Dedifferentiated amniotic fluid mesenchymal stem cell (primary cell): ENCODE data around the gene ZBTB7B.

Experiments used
- DNase-seq: peaks from one replicate; pipeline ENCODE4 v3.0.0-alpha.2; 2016; ENCODE audit errors: extremely low spot score

Gene ZBTB7B

DNA sequence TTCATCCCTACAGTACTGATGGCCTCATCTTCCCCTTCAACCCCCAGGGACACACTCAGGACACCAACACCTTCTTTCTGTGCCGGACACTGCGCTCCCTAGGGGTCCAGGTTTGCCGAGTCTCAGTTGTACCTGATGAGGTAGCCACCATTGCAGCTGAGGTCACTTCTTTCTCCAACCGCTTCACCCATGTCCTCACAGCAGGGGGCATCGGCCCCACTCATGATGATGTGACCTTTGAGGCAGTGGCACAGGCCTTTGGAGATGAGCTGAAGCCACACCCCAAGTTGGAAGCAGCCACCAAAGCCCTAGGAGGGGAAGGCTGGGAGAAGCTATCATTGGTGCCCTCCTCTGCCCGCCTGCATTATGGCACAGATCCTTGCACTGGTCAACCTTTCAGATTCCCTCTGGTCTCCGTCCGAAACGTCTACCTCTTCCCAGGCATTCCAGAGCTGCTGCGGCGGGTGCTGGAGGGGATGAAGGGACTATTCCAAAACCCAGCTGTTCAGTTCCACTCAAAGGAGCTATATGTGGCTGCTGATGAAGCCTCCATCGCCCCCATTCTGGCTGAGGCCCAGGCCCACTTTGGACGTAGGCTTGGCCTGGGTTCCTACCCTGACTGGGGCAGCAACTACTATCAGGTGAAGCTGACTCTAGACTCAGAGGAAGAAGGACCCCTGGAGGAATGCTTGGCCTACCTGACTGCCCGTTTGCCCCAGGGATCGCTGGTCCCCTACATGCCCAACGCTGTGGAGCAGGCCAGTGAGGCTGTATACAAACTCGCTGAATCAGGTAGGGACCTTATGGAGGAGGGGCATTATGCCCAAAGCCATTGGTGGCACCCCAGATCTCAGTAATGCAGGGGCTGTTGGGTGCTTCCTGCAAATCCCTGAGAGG is 14.3 kb upstream of the ZBTB7B start:
- DNase-seq = no peak

DNA sequence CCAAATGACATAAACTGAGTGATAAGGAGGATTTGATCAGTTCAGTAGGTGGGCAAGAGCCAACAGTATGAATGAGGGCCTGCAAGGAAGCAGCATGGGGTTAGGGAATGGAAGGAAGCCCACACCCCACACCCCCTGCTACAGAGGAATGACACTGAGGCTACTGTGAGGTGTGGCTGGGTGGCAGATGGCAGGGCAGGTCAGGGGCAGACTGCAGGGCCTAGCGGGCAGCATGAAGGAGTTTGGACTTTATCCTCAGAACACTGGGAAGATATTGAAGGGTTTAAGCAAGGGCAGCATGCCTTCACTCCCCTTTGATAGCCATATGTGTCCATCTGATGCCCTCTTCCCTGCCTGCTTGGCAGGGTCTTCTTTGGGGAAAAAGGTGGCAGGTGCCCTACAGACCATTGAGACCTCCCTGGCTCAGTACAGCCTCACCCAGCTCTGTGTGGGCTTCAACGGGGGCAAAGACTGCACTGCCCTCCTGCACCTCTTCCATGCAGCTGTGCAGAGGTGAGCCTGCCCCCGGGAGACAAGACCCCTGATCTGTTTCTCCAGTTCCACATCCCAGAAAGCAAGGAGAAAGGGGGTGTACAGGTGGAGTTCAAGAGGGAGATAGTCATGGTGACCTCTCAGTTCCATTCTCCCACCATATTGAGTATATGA is 13.3 kb upstream of the ZBTB7B start:
- DNase-seq = no peak

DNA sequence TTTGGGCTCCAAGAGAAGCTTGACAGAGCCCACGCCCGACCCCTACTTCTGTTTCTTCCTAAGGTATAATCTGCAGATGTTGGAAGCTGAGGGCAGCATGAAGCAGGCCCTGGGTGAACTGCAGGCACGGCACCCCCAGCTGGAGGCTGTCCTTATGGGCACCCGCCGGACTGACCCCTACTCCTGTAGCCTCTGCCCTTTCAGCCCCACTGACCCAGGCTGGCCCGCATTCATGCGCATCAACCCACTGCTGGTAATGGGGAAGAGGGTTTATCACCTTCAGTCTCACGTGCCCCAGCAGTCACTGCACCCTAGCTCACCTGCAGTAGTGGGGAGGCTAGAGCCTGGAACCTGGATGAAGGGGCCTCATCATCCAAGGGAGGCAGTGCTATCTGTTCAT is 12.3 kb upstream of the ZBTB7B start:
- DNase-seq = no peak

DNA sequence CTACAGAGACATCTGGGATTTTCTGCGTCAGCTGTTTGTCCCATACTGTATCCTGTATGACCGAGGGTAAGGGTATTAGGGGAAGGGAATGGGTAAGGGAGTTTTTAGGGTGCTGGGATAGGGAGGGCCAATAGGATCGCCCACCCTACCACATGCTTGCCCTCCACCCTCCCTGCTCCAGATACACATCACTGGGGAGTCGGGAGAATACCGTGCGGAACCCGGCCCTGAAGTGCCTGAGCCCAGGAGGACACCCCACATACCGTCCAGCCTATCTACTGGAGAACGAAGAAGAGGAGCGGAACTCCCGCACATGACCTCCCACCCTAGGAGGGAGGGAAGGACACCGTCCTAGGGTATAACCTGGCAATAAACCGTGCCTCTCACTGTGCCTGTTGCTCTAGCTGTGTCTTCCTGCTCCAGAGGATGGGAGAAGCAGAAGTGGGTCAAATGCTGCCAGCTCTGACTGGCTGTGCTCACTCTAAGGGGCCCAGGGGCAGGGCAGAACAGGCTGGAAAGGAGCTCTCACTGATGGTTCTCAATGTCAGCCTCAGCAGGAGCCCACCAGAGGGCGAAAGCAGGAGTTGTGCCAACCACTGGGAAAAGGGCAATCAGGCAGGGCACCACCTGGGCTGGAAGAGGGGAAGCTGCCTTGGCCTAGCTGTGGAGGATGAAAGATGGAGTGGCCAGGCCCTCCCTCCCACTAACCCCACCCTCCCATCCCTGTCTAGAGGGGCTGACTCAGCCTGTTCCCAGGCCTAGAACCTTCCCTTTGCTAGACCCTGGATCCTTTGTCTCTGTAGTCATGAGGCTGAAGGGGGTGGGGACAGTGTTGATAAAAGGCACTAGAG is 9.7 kb upstream of the ZBTB7B start:
- no peak for DNase-seq

DNA sequence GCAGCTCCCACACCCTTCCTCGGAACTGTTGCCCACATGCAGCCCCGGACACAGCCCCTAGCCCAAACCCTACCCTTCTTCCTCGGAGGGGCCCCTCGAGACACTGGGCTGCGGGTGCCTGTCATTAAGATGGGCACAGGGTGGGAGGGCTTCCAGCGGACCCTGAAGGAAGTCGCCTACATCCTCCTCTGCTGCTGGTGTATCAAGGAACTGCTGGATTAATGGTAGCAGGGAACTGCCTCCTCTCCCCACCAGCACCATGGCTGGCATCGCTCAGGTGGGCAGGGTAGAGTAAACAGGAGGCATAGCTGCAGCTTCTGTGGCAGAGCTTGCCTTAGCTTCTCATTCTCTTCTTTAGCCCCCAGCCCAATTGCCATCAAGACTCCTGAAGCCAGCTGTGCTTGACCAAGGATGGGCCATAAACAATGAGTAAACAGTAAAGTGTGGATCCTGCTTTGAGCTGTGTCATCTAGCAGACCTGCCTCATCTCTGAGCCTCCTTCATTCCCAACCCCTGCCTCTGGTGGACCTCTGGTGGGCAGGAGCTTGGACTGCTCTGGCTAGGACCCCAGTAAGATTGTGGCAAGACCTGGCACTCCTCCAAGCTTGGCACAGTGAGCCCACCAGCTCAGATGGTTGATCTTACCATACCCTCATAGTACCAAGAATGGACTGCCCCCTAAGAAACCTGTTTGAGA is 8.9 kb upstream of the ZBTB7B start, which contains the start of gene LENEP:
TSS of gene LENEP (plus strand) at position 15 of the 697 bp plus-strand sequence. CDS start at position 37, 22 bp downstream.
- no peak for DNase-seq

DNA sequence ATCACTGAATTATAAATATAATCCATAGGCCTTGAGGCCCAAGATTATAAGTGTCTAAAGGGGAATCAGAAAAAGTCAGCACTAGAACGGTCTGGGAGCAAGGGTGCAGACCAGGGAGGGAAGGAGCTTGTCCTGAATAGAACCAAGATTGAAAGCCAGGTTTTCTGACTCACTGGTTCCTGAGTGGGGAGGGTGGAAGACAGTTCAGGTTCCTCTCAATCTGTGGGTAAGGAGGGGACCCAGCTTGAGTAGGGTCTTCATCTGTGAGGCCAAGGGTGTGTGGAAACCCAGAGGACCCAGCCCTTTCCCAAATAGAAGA is 8.4 kb upstream of the ZBTB7B start:
- no peak for DNase-seq

DNA sequence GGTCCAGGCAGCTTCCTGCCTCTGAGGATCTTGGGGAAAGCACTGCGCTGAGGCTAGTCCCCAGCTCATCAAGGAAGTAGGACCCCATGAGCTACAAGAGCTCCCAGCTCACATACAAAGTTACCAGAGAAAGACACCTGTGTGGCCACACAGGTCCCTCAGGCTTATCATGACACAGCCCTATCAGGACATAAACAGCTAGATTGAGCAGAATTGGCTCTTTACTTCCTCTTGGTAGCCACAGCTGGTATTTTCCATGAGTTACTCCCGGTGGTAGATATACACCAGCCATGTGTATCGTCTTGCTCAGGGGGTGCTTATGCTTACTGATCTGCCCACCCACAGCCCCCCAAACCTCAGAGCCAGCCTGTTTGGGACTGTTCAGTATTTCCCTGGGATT is 8.0 kb upstream of the ZBTB7B start:
- DNase-seq = no peak

DNA sequence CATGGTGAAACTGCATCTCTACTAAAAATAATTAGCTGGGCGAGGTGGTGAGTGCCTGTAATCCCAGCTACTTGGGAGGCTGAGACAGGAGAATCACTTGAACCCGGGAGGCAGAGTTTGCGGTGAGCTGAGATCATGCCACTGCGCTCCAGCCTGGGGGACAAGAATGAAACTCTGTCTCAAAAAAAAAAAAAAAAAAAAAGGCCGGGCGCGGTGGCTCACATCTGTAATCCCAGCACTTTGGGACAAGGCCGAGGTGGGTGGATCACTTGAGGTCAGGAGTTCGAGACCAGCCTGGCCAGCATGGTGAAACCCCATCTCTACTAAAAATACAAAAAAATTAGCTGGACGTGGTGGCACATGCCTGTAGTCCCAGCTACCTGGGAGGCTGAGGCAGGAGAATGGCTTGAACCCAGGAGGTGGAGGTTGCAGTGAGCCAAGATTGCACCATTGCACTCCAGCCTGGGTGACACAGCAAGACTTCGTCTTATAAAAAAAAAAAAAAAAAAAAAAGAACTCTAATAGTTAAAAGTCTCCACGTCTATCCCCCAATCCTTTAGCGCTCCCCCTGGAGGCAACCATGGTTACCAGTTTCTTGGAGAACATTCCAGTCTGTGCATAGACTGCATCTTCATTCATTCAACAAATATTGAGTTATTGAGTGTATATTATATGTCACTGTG is 7.2 kb upstream of the ZBTB7B start:
- peak; percentile 74 for DNase-seq

DNA sequence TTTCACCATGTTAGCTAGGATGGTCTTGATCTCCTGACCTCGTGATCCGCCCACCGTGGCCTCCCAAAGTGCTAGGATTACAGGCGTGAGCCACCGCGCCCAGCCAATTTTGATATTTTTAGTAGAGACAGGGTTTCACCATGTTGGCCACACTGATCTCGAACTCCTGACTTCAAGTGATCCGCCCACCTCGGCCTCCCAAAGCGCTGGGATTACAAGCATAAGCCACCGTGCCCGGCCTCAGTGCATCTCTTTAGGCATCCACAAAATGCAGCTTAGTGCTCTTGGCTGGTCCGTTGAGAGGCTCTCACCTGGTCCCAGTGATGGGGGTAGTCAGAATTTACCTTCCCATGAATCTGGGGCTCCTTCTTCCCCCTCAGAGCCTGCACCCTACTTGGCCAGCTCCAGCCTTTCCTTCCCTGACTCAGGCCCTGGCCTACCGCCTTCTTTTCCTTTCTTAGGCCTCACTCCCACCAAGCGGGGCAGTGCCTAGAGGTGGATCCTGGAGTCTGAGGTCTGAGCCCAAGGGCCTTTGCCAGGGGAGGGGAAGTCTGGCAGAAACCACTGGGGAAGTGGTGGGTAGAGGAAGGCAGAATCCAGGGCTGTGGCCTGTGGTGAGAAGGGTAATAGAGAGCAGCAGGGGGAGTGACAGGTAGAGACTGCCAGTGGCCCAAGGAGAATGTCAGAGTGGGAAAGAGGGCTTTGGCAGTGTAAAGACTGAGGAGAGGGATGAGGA is 5.5 kb upstream of the ZBTB7B start:
- no peak for DNase-seq

DNA sequence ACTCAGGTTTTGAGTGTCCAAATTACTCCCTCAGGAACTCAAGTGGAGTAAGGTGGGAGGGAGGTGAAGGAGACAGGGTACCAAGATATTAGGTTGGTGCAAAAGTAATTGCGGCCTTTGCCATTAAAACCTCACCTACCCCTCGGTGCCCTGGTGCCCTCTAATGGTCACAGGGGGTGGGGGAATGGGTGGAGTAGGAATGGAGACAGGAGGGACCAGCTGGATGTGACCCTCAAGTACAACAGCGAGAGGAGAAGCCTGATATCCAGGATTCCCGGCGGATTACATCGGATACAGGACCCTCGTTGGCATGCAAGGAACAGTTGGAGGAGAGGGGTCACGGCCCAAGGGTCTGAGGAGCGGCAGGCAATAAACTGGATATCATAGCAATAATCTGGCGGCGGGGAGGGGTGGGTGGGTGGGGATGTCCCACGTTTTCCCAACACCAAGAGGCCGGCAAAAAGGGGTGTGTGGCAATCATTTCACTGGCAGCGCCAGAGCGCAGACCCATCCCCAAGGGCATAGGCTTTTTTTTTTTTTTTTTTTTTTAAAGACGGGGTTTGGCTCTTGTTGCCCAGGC is 4.3 kb upstream of the ZBTB7B start:
- DNase-seq = no peak

DNA sequence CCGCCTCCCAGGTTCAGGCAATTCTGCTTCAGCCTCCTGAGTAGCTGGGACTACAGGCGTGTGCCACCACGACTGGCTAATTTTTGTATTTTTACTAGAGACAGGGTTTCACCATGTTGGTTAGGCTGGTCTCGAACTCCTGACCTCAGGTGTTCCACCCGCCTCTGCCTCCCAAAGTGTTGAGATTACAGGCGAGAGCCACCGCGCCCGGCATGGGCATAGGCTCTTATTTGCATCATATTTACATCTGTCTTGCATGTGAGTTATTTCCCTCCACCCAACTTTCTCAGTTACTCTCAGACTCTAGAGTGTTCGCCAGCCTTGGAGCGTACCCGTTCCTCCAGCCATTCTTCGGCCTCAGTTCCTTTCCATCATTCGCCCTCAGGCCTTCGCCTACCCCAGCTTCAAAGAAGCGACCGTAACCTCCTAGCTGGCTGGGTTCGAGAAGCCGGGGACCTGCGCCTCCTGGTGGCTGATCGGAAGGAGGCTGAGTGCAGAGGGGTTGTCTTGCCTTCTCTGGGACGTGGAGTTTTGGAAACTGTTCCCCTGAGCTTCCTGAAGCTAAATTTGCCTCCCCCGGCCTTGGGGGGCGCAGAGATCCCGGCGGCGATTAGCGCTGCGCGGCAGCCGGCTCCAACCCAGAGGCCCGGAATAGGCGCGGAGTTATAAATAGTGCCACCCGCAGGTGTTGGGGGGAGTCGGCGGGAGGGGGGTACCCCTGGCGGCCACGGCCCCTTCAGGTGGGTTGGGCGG is 3.6 kb upstream of the ZBTB7B start:
- peak; percentile 54 for DNase-seq

DNA sequence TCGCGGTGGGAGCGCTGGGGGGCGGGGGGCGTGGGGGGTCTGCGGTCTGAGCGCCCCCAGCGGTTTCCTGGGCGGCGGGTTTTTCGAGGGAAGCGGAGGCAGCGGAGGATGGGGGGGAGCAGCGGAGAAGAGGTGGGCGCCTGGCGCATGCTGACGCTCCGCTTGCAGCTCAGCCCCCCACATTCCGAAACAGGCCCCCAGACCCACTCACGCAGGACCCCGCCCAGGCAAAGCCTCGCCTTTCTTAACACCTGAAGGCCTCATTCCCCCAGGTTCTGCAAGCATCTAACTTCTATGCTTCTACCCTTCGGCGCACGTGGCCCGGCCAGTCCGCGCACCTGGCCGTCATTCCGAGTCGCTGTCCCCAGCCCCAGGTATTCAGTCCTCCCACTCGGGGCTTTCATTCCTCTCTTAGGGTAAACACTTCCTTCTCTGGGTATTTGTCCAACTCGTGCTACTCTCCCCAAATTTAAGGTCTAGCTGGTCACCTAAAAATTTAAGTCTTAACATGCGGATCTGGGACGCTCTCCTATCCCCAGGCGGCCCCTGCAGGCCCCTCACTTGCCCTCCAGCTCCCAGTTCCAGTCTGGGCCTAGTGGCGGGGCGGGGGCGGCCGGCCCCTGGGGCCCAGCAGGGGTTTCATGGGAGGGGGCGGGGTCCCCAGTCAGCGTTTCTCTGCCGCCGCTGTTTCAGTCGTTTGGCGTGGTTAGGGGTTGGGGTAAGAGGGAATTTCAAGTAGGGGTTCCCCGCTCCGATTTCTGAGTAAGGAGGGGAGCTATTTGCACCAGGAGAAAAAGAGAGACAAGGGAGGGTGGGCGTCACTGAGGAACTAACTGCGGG is 2.8 kb upstream of the ZBTB7B start:
- DNase-seq = no peak

DNA sequence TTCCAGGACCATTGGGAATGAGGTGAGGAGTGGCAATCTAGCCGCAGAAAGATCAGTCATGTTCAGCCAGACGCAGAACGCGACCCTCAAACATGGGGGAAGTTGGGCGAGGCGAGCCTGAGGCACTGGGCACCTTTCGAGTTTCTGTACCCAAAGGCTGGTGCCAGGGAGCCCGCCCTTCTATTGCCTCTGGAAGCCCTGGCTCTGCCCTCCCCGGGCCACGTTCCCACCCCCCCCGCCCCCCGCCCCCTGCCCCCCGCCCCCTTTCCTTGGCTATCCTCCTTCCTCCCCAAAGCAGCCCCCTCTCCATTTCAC is 2.2 kb upstream of the ZBTB7B start:
- no peak for DNase-seq

DNA sequence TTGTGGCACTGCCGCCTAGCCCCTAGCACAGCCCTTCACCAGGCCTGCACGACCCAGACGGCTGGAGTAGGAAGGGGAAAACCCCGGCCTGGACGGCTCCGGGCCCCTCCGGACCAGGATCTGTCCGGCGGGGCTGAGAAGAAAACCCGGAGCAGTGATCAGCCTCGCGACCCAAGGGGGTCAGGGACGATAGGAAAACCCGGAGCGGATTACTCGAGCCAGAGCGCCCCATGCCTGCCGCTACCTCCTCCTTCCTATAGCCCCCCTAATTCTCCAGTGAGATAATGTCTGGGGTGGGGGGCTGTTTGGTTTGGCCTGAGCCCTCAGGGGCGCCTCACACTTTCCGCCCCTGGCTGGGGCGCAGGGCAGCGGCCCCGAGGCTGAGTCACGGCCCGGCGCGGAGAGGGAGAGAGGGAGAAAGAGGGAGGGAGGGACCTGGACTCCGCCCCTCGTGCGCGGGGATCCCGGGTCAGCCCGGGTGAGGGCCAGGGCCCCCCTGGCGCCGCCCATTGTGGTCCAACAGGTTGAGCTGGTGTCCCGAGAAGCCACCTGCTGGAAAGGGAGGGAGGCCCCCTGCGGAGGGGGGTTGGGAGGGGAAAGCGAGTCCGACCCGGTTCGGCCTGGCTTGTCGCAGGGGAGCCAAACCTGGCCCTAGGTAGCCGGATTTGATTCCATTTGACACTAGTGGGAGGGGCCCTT is 1.7 kb upstream of the ZBTB7B start:
- peak; percentile 70 for DNase-seq

DNA sequence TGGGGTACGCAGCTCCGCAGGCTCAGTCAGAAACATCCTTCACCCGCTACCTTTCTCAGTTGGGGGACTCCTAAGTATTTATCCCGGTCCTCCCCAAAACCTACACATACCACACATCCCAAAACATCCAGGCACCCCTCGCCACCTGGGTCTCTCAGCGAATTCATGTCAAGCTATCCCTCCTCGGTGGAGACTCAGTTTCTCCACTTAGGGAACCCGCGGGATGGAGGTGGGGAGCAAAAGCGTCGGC is 1.3 kb upstream of the ZBTB7B start:
- DNase-seq = no peak

DNA sequence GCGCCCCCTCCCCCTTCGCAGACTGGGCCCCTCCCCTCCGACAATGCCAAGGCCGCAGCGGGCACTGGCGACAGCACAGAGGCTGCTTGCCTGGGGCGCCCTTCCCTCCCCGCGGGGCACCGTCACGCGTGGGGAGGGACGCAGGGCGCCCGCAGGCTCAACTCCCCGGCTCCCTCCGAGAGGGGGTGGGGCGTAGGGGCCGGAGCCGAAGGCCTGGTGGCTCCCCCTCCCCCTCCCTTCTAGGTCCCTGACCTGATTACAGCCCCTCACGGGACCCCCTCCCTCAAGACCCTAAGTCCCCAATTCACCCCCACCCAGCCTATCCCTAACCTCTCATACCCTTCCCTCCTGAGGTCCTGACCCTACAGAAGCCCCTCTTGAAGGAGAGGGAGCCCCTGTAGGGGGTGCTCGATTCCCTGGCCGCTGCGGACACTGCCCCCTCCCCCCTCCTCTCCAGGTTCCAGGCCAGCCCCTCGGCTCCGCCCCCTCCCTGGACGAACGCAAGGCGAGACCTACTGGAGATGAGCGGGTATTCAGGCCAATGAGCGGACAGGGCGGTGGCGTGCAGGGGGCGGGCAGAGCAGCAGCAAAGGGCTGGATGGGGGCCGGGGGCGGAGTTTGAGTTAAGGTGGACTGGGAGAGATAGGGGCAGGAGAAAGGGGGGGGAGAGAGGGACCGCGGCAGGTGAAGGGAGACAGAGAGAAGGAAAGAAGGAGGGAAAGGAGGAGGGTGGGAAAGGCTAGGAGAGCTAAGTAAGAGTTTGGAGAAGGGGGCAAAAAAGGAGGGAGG is 733 bp upstream of the ZBTB7B start:
- DNase-seq = peak; percentile 99

DNA sequence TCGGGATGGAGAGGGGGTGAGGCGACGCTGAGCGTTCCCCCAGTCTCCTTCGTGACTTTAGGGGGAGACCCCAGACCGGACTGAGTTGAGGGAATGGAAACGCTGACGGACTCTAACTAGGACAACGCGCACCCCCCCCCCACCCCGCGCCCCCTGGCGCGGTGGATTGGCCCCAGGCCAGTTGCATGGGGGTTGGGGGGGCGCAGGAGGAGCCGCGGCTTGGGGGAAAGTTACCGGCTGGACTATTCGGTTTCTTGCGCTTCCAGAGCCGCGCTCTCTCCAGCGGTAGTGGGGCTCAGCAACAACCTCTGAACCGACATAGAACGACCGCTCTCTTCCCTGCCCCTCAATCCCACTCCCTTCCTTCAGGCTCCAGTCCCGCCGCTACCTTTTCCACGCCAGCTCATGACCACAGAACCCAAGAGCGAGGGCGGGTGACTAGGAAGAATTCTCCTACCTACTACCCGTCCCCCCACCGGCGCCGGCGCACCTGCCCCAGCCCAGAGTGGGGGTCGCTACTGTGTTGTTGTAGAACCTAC is 694 bp downstream of the ZBTB7B start:
- DNase-seq = no peak
